GM12878 (cell line): ENCODE results near the gene FAM161B. TPM values are rescaled to one million over a fixed set of nuclear protein-coding genes. Genes with fewer than 3 reads are reported as not detected.

ENCODE experiments used
- BRCA1 ChIP-seq: IDR thresholded peaks from 2 replicates; pipeline ENCODE4 v1.6.1; 2011; ENCODE audit warnings: low read depth, low read length, improper control_type of control experiment
- GABPA ChIP-seq: IDR thresholded peaks from 2 replicates; pipeline ENCODE4 v1.6.1; 2014; ENCODE audit warnings: antibody characterized with exemption, low read depth, mild to moderate bottlenecking, inconsistent platforms
- LARP7 ChIP-seq: fragments of 450-650 bp; IDR thresholded peaks from 2 replicates; pipeline ENCODE4 v1.6.1; 2017; ENCODE audit warnings: mild to moderate bottlenecking
- MYB ChIP-seq: fragments of 150-350 bp; IDR thresholded peaks from 2 replicates; pipeline ENCODE4 v1.6.1; 2014; ENCODE audit warnings: mild to moderate bottlenecking, low read depth, low read length, borderline replicate concordance
- NFXL1 ChIP-seq: fragments of 450-650 bp; IDR thresholded peaks from 2 replicates; pipeline ENCODE4 v1.6.1; 2017; ENCODE audit warnings: antibody characterized with exemption, mild to moderate bottlenecking, borderline replicate concordance
- STAT1 ChIP-seq: fragments of 450-650 bp; conservative IDR thresholded peaks from 2 replicates; pipeline ENCODE4 v1.6.1; 2014; ENCODE audit warnings: antibody characterized with exemption, mild to moderate bottlenecking
- TAF1 ChIP-seq: IDR thresholded peaks from 2 replicates; pipeline ENCODE4 v1.6.1; 2011; ENCODE audit warnings: mild to moderate bottlenecking, low read depth, low read length, borderline replicate concordance
- TCF12 ChIP-seq: IDR thresholded peaks from 2 replicates; pipeline ENCODE4 v1.6.1; 2011; ENCODE audit warnings: low read depth, mild to moderate bottlenecking, low read length
- YBX1 ChIP-seq: fragments of 450-650 bp; IDR thresholded peaks from 2 replicates; pipeline ENCODE4 v1.6.1; 2016; ENCODE audit warnings: antibody characterized with exemption
- ZNF384 ChIP-seq: IDR thresholded peaks from 2 replicates; pipeline ENCODE4 v1.6.1; 2012; ENCODE audit warnings: low read depth, mild to moderate bottlenecking, low read length, improper control_type of control experiment, borderline replicate concordance
- ZNF622 ChIP-seq: fragments of 450-650 bp; IDR thresholded peaks from 2 replicates; pipeline ENCODE4 v1.6.1; 2017; ENCODE audit warnings: mild to moderate bottlenecking, inconsistent platforms
- polyA plus RNA-seq, 11 experiments: library from polyadenylated mRNA; depleted of rRNA in 4 of 11; unstranded in 6 of 11; stranded (reverse) in 5 of 11; fragments of >200 nt; fragmentation: Nextera tagmentation in 4 of 11; fragmentation: Illumina TruSeq in 1 of 11; extraction: Ambion mirVana in 4 of 11; extraction: Trizol in 1 of 11; gene quantifications; 1 replicate in 1 of 11; 2 replicates in 10 of 11; pipeline versions ENCODE4 v1.2.1 to v1.2.3, GENCODE V29; 2011 to 2016; ENCODE audit warnings: inconsistent platforms in 2 of 11, missing spikeins in 2 of 11, low read depth in 1 of 11
- total RNA-seq, 4 experiments: library from RNA; depleted of rRNA in 3 of 4; stranded (reverse); fragments of >200 nt in 3 of 4; fragmentation: Illumina TruSeq in 1 of 4; extraction: Trizol in 1 of 4; gene quantifications; 2 replicates each; pipeline versions ENCODE4 v1.2.1 to v1.2.3, GENCODE V29; 2013 to 2021
- TF ChIP-seq, protein P1 (sequence below): fragments of 450-650 bp; conservative IDR thresholded peaks from 2 replicates; pipeline ENCODE4 v1.6.1; 2017; ENCODE audit warnings: mild to moderate bottlenecking, moderate library complexity
- TF ChIP-seq, protein P2 (sequence below): IDR thresholded peaks from 2 replicates; pipeline ENCODE4 v1.6.1; 2011; ENCODE audit warnings: mild to moderate bottlenecking, low read depth, low read length, moderate library complexity; ENCODE audit not compliant: insufficient replicate concordance
- TF ChIP-seq, protein P3 (sequence below), 3 experiments: IDR thresholded peaks in 2 of 3; conservative IDR thresholded peaks in 1 of 3; 2 replicates each; pipeline ENCODE4 v1.5.1; 2011; ENCODE audit warnings: low read depth in 3 of 3, low read length in 3 of 3, mild to moderate bottlenecking in 3 of 3, control low read depth in 2 of 3, moderate library complexity in 2 of 3, inconsistent platforms in 1 of 3, mixed read lengths in 1 of 3; ENCODE audit not compliant: control insufficient read depth in 2 of 3, insufficient read depth in 1 of 3; ENCODE audit errors: extremely low read depth in 1 of 3
- TF ChIP-seq, protein P4 (sequence below): fragments of 450-650 bp; formaldehyde crosslinking; IDR thresholded peaks from 2 replicates; pipeline ENCODE4 v1.5.0; 2022; ENCODE audit warnings: mild to moderate bottlenecking, missing genetic modification characterization
- TF ChIP-seq, protein P5 (sequence below): IDR thresholded peaks from 2 replicates; pipeline ENCODE4 v1.6.1; 2011; ENCODE audit warnings: low read depth, low read length, improper control_type of control experiment, borderline replicate concordance

Gene FAM161B
- total and polyA plus RNA-seq, 10 of the 15 experiments (the other 5 are each of a cell fraction or from before 2014, with no cell fraction given), result 0.33 to 1.2 (median 0.86) TPM

DNA sequence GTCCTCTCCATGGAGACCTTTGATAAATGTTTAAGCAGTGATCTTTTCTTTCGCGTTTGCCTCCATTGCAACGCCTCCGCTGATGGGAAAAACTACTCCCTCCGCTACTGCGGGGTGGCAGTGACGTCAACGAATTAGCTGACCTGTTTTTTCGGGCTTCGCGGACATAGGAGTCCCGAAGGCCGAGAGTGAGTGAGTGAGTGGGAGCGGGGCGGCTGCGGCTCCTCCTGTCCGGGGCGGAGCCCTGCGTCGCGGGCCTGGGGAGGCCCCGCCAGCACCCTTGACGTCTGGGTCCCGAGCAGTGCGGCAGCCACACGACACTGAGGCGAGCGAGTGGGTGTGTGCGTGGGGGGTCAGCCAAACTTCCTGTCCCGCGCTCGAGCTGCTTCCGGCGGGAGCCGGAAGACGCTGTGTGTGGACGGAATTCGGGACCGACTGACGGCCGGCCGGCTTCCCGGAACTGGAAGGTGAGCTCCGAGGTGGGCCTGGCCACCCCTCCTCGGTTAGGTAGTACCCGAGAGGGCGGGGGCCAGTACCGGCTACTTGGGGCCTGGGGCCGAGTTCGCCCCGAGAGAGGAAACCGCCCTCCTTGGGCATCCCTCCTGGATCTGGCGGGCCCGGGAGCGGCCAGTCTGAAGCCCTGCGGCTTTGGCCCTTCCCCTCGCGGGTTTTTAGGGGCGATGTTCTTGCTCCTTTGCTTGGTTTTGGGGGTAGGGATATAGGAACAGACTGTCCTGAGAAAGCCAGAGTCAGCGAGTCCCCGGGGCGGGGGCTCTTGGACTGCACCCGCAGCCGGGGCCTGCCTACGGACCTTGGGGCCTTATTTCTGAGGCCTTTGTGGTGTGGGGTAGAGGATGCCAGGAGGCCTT is 63.2 kb downstream of the FAM161B start, which contains the start of gene ZNF410 (continued):
- TF ChIP-seq, protein P1, sequence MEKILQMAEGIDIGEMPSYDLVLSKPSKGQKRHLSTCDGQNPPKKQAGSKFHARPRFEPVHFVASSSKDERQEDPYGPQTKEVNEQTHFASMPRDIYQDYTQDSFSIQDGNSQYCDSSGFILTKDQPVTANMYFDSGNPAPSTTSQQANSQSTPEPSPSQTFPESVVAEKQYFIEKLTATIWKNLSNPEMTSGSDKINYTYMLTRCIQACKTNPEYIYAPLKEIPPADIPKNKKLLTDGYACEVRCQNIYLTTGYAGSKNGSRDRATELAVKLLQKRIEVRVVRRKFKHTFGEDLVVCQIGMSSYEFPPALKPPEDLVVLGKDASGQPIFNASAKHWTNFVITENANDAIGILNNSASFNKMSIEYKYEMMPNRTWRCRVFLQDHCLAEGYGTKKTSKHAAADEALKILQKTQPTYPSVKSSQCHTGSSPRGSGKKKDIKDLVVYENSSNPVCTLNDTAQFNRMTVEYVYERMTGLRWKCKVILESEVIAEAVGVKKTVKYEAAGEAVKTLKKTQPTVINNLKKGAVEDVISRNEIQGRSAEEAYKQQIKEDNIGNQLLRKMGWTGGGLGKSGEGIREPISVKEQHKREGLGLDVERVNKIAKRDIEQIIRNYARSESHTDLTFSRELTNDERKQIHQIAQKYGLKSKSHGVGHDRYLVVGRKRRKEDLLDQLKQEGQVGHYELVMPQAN, result peak; percentile 74
- TF ChIP-seq, protein P2, sequence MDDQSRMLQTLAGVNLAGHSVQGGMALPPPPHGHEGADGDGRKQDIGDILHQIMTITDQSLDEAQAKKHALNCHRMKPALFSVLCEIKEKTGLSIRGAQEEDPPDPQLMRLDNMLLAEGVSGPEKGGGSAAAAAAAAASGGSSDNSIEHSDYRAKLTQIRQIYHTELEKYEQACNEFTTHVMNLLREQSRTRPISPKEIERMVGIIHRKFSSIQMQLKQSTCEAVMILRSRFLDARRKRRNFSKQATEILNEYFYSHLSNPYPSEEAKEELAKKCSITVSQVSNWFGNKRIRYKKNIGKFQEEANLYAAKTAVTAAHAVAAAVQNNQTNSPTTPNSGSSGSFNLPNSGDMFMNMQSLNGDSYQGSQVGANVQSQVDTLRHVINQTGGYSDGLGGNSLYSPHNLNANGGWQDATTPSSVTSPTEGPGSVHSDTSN, result peak; percentile 9
- no peak for TF ChIP-seq ZNF384
- peak; percentile 61; the same call in 1 of the 2 replicates for TF ChIP-seq TAF1
- TF ChIP-seq, protein P3, sequence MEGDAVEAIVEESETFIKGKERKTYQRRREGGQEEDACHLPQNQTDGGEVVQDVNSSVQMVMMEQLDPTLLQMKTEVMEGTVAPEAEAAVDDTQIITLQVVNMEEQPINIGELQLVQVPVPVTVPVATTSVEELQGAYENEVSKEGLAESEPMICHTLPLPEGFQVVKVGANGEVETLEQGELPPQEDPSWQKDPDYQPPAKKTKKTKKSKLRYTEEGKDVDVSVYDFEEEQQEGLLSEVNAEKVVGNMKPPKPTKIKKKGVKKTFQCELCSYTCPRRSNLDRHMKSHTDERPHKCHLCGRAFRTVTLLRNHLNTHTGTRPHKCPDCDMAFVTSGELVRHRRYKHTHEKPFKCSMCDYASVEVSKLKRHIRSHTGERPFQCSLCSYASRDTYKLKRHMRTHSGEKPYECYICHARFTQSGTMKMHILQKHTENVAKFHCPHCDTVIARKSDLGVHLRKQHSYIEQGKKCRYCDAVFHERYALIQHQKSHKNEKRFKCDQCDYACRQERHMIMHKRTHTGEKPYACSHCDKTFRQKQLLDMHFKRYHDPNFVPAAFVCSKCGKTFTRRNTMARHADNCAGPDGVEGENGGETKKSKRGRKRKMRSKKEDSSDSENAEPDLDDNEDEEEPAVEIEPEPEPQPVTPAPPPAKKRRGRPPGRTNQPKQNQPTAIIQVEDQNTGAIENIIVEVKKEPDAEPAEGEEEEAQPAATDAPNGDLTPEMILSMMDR (IDR thresholded peaks at IDR 0.05 in 2 of 3, conservative IDR thresholded peaks at IDR 0.05 in 1 of 3; ENCODE audit: control insufficient read depth in 2 of 3, extremely low read depth in 1 of 3, insufficient read depth in 1 of 3, low read depth in 3 of 3, low read length in 3 of 3), result no peak
- TF ChIP-seq BRCA1, result no peak; the same call in 1 of the 2 replicates
- no peak for TF ChIP-seq NFXL1
- TF ChIP-seq, protein P4, sequence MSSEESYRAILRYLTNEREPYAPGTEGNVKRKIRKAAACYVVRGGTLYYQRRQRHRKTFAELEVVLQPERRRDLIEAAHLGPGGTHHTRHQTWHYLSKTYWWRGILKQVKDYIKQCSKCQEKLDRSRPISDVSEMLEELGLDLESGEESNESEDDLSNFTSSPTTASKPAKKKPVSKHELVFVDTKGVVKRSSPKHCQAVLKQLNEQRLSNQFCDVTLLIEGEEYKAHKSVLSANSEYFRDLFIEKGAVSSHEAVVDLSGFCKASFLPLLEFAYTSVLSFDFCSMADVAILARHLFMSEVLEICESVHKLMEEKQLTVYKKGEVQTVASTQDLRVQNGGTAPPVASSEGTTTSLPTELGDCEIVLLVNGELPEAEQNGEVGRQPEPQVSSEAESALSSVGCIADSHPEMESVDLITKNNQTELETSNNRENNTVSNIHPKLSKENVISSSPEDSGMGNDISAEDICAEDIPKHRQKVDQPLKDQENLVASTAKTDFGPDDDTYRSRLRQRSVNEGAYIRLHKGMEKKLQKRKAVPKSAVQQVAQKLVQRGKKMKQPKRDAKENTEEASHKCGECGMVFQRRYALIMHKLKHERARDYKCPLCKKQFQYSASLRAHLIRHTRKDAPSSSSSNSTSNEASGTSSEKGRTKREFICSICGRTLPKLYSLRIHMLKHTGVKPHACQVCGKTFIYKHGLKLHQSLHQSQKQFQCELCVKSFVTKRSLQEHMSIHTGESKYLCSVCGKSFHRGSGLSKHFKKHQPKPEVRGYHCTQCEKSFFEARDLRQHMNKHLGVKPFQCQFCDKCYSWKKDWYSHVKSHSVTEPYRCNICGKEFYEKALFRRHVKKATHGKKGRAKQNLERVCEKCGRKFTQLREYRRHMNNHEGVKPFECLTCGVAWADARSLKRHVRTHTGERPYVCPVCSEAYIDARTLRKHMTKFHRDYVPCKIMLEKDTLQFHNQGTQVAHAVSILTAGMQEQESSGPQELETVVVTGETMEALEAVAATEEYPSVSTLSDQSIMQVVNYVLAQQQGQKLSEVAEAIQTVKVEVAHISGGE (CRISPR knock-in tag), result peak; percentile 80
- TF ChIP-seq, protein P5, sequence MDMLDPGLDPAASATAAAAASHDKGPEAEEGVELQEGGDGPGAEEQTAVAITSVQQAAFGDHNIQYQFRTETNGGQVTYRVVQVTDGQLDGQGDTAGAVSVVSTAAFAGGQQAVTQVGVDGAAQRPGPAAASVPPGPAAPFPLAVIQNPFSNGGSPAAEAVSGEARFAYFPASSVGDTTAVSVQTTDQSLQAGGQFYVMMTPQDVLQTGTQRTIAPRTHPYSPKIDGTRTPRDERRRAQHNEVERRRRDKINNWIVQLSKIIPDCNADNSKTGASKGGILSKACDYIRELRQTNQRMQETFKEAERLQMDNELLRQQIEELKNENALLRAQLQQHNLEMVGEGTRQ, result no peak
- TF ChIP-seq YBX1, result no peak
- TF ChIP-seq MYB, result no peak
- peak; percentile 95 for TF ChIP-seq GABPA
- no peak for TF ChIP-seq STAT1
- TF ChIP-seq ZNF622, result no peak
- TF ChIP-seq TCF12, result peak; percentile 64; the same call in 1 of the 2 replicates
- TF ChIP-seq LARP7, result peak; percentile 74
